ENCODE measurements around the gene ABCC9.

Gene ABCC9

DNA sequence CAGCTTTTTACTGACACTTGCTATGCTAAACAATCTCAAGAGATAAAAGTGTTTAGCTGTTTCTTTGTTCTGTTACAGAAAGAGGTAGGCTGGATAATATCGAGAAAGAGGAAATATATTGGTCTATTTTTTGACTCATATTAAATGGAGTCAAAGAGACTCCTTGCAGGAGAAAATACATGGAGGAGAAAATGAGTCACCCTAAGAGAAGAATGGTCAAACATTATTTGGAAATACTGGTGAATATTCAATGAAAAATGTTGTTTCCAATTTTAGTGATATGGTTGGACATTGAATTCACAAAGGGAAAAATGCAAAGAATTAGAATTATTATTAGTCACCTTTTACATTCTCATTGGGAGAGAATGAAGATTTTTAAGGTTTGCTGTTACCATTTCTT, 169.9 kb downstream of the ABCC9 start:
- Histone ChIP-seq H3K4me3 (ENCODE audit: low read length in 2 of 2) (no peak overlapping the region), H3K36me3 (ENCODE audit: control insufficient read depth in 2 of 2, insufficient read depth in 2 of 2, low read length in 2 of 2) (no peaks in the 10 kb centered on the region), H3K9ac (ENCODE audit: low read depth in 1 of 2, low read length in 2 of 2) (no peak overlapping the region), H3K4me1 (ENCODE audit: control insufficient read depth in 2 of 2, insufficient read depth in 2 of 2, low read length in 2 of 2) (no peaks in the 10 kb centered on the region), H3K9me3 (ENCODE audit: control insufficient read depth in 2 of 2, low read length in 2 of 2) (no peaks in the 10 kb centered on the region), H3K27ac (ENCODE audit: low read depth in 2 of 2, low read length in 2 of 2) (no peak overlapping the region), H3K27me3 (ENCODE audit: control insufficient read depth in 2 of 2, insufficient read depth in 2 of 2, low read length in 2 of 2) (no peaks in the 10 kb centered on the region)

DNA sequence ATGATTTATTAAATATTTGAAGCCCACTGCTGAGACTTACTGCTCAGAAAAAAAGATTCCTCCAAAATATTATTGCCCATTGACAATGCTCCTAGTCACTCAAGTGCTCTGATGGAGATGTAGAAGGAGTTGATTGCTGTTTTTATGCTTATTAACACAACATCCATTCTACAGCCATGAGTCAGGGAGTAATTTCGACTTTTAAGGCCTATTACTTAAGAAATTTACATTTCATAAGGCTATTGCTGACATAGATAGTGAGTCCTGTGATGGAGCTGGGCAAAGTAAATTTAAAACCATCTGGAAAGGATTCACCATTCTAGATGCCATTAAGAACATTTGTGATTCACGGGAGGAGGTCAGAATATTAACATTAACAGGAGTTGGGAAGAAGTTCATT, 171.9 kb downstream of the ABCC9 start:
- Histone ChIP-seq H3K9ac (ENCODE audit: low read depth in 1 of 2, low read length in 2 of 2) (no peak overlapping the region), H3K4me1 (ENCODE audit: control insufficient read depth in 2 of 2, insufficient read depth in 2 of 2, low read length in 2 of 2) (no peaks in the 10 kb centered on the region), H3K4me3 (ENCODE audit: low read length in 2 of 2) (no peak overlapping the region), H3K36me3 (ENCODE audit: control insufficient read depth in 2 of 2, insufficient read depth in 2 of 2, low read length in 2 of 2) (no peaks in the 10 kb centered on the region), H3K27ac (ENCODE audit: low read depth in 2 of 2, low read length in 2 of 2) (no peak overlapping the region), H3K27me3 (ENCODE audit: control insufficient read depth in 2 of 2, insufficient read depth in 2 of 2, low read length in 2 of 2) (no peaks in the 10 kb centered on the region), H3K9me3 (ENCODE audit: control insufficient read depth in 2 of 2, low read length in 2 of 2) (no peaks in the 10 kb centered on the region)

DNA sequence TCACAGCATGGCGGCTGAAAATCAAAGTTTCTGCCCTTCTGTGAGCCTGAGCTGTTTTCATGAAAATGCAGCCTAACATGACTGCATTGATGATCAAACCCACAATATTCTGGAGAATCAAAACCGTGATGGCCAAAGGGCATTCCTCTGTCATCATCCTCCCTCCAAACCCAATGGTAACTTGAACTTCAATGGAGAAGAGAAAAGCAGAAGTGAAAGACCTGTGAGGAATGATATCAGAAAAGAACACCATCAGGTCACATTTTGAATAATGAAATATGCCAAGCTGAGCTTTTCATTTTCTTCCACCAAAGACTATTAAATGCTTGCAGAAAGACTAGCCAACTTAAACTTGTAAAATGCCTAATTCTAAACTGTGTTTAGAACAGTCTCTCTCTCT, 174.8 kb downstream of the ABCC9 start:
- Histone ChIP-seq H3K27me3 (ENCODE audit: control insufficient read depth in 2 of 2, insufficient read depth in 2 of 2, low read length in 2 of 2) (no peaks in the 10 kb centered on the region), H3K27ac (ENCODE audit: low read depth in 2 of 2, low read length in 2 of 2) (no peak overlapping the region), H3K4me3 (ENCODE audit: low read length in 2 of 2) (no peak overlapping the region), H3K9ac (ENCODE audit: low read depth in 1 of 2, low read length in 2 of 2) (no peak overlapping the region), H3K4me1 (ENCODE audit: control insufficient read depth in 2 of 2, insufficient read depth in 2 of 2, low read length in 2 of 2) (no peaks in the 10 kb centered on the region), H3K9me3 (ENCODE audit: control insufficient read depth in 2 of 2, low read length in 2 of 2) (no peaks in the 10 kb centered on the region), H3K36me3 (ENCODE audit: control insufficient read depth in 2 of 2, insufficient read depth in 2 of 2, low read length in 2 of 2) (no peaks in the 10 kb centered on the region)

DNA sequence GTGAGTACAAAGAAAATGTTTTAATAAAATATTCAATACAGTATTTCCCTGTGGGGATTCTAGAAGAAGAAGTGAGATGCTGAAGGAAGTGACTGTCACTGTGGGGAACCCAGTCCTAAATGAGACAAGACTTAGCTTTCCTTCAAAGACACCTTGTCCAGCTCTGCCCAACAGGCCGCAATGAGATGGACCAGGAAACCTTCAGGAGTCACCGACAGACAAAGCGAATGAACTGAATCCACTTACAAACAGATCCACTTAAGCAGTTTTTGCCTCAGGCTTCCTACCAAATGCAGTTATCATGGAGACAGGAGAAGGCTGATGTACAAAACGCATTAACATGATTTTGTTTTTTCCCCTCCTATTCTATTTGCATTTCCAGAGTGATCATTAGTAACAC, 176.3 kb downstream of the ABCC9 start:
- Histone ChIP-seq H3K36me3 (ENCODE audit: control insufficient read depth in 2 of 2, insufficient read depth in 2 of 2, low read length in 2 of 2) (no peaks in the 10 kb centered on the region), H3K4me3 (ENCODE audit: low read length in 2 of 2) (no peak overlapping the region), H3K4me1 (ENCODE audit: control insufficient read depth in 2 of 2, insufficient read depth in 2 of 2, low read length in 2 of 2) (no peaks in the 10 kb centered on the region), H3K9ac (ENCODE audit: low read depth in 1 of 2, low read length in 2 of 2) (no peak overlapping the region), H3K27ac (ENCODE audit: low read depth in 2 of 2, low read length in 2 of 2) (no peak overlapping the region), H3K27me3 (ENCODE audit: control insufficient read depth in 2 of 2, insufficient read depth in 2 of 2, low read length in 2 of 2) (no peaks in the 10 kb centered on the region), H3K9me3 (ENCODE audit: control insufficient read depth in 2 of 2, low read length in 2 of 2) (no peaks in the 10 kb centered on the region)

DNA sequence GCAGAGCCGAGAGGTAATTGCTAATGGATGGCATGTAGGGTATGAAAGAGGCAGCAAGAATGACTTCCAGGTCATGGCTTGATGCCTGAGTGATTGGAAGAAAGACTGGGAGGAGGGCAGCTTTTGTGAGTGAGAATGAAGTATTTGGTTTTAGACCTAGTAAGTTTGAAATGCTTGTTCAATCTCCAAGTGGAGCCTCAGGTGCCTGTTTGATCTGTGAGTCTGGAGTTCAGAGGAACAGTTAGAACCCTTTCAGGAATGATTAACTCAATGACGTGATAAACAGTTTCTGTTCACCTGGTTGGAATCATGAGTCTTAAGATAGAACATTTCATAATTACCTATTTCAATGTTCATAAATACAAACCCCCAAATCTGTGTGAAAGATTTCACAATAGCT, 177.2 kb downstream of the ABCC9 start:
- H3K36me3 ChIP-seq (ENCODE audit: control insufficient read depth in 2 of 2, insufficient read depth in 2 of 2, low read length in 2 of 2), result no peaks in the 10 kb centered on the region
- no peak overlapping the region for H3K9ac ChIP-seq (ENCODE audit: low read depth in 1 of 2, low read length in 2 of 2)
- H3K4me3 ChIP-seq (ENCODE audit: low read length in 2 of 2), result no peak overlapping the region
- no peaks in the 10 kb centered on the region for H3K4me1 ChIP-seq (ENCODE audit: control insufficient read depth in 2 of 2, insufficient read depth in 2 of 2, low read length in 2 of 2)
- H3K27ac ChIP-seq (ENCODE audit: low read depth in 2 of 2, low read length in 2 of 2), result no peak overlapping the region
- H3K9me3 ChIP-seq (ENCODE audit: control insufficient read depth in 2 of 2, low read length in 2 of 2), result no peaks in the 10 kb centered on the region
- no peaks in the 10 kb centered on the region for H3K27me3 ChIP-seq (ENCODE audit: control insufficient read depth in 2 of 2, insufficient read depth in 2 of 2, low read length in 2 of 2)

DNA sequence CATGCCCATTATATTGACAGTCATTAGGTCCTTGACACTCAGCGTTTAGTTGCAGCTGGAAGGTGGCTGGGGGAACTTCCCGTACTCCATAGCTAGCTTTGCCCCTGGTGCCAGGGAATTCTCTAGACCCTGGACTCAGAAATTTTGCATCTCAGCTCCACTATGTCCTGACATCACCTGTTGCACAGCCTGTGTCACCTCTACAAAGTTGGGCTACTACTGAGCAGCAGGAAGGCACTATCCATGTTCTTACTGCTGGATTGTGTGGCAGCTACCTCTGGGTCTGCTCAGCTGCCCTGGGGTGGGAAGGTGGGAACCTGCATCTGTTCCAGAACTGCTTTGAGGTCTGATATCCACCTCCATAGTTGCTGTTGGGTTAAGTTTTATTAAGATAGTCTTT, 177.7 kb downstream of the ABCC9 start:
- no peak overlapping the region for H3K4me3 ChIP-seq (ENCODE audit: low read length in 2 of 2)
- no peaks in the 10 kb centered on the region for H3K36me3 ChIP-seq (ENCODE audit: control insufficient read depth in 2 of 2, insufficient read depth in 2 of 2, low read length in 2 of 2)
- H3K9ac ChIP-seq (ENCODE audit: low read depth in 1 of 2, low read length in 2 of 2), result no peak overlapping the region
- H3K27ac ChIP-seq (ENCODE audit: low read depth in 2 of 2, low read length in 2 of 2), result no peak overlapping the region
- H3K27me3 ChIP-seq (ENCODE audit: control insufficient read depth in 2 of 2, insufficient read depth in 2 of 2, low read length in 2 of 2), result no peaks in the 10 kb centered on the region
- no peaks in the 10 kb centered on the region for H3K4me1 ChIP-seq (ENCODE audit: control insufficient read depth in 2 of 2, insufficient read depth in 2 of 2, low read length in 2 of 2)
- no peaks in the 10 kb centered on the region for H3K9me3 ChIP-seq (ENCODE audit: control insufficient read depth in 2 of 2, low read length in 2 of 2)

DNA sequence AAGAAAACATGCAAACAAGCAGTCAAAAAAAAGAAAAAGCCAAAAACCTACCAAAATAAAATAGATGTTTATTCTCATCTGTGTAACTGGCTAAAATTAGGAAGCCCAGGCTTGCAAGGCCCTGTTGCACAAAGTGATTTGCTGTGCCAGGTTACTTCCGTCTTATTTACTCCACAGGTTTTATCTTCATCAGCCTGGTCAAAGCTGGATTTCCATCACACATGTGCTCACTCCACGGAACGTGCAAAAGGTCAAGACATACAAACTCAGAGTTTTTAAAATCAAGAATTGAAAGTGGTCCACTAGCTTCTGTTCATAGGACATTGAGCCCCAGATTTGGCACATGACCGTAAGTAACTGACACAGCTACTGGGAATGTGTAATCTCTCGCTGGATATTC, 181.5 kb downstream of the ABCC9 start:
- H3K27ac ChIP-seq (ENCODE audit: low read depth in 2 of 2, low read length in 2 of 2), result no peak overlapping the region

DNA sequence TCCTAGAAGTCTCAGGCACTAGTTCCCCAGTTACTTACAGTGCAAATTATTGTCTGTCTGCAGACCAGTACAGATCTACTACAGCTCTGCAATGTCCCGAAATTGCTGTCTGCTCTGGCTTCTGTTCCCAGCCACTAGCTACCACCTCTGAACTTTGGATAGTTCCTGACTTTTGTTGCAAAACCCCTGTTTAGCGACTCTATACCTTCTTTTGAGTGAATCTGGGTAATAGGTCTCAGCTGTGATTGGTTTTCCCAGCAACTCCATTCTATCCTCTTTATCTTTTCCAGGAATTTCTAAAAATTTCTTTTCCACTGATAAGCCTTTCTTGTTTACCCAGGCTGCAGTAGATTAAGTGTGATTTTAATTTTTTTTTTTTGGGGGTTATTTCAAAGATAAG, 183.5 kb downstream of the ABCC9 start:
- H3K27ac ChIP-seq (ENCODE audit: low read depth in 2 of 2, low read length in 2 of 2), result no peak overlapping the region

More for the DNA sequence above, 181.5 kb downstream of the ABCC9 start:
- no peaks in the 10 kb centered on the region for H3K4me1 ChIP-seq (ENCODE audit: control insufficient read depth in 2 of 2, insufficient read depth in 2 of 2, low read length in 2 of 2)
- H3K4me3 ChIP-seq (ENCODE audit: low read length in 2 of 2), result no peak overlapping the region
- no peaks in the 10 kb centered on the region for H3K36me3 ChIP-seq (ENCODE audit: control insufficient read depth in 2 of 2, insufficient read depth in 2 of 2, low read length in 2 of 2)
- no peaks in the 10 kb centered on the region for H3K9me3 ChIP-seq (ENCODE audit: control insufficient read depth in 2 of 2, low read length in 2 of 2)
- H3K27me3 ChIP-seq (ENCODE audit: control insufficient read depth in 2 of 2, insufficient read depth in 2 of 2, low read length in 2 of 2), result no peaks in the 10 kb centered on the region
- H3K9ac ChIP-seq (ENCODE audit: low read depth in 1 of 2, low read length in 2 of 2), result no peak overlapping the region

DNA sequence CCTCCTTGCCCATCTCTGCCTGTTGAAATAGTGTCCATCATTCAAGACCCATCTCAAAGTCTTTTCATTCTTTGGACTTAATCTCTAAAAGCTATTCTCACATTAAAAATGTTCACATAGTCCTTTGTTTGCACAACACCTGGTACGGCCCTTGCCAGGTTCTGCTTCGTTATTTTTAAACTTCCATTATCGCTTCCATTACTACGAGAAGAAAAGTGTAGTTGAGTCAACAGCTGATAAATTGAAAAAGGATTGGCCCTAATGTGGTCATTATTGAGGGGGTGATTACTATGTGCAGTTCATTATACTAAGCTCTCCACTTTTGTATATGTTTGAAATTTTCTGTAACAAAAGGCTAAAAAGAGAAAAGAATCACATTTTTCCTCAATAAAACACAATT, 184.5 kb downstream of the ABCC9 start:
- Histone ChIP-seq H3K9me3 (ENCODE audit: control insufficient read depth in 2 of 2, low read length in 2 of 2) (no peaks in the 10 kb centered on the region), H3K27ac (ENCODE audit: low read depth in 2 of 2, low read length in 2 of 2) (no peak overlapping the region), H3K36me3 (ENCODE audit: control insufficient read depth in 2 of 2, insufficient read depth in 2 of 2, low read length in 2 of 2) (no peaks in the 10 kb centered on the region), H3K4me3 (ENCODE audit: low read length in 2 of 2) (no peak overlapping the region), H3K4me1 (ENCODE audit: control insufficient read depth in 2 of 2, insufficient read depth in 2 of 2, low read length in 2 of 2) (peaks cover 0 to 4% of the 10 kb centered on the region in 2 donors), H3K27me3 (ENCODE audit: control insufficient read depth in 2 of 2, insufficient read depth in 2 of 2, low read length in 2 of 2) (no peaks in the 10 kb centered on the region), H3K9ac (ENCODE audit: low read depth in 1 of 2, low read length in 2 of 2) (no peak overlapping the region)

More for the DNA sequence above, 183.5 kb downstream of the ABCC9 start:
- no peak overlapping the region for H3K4me3 ChIP-seq (ENCODE audit: low read length in 2 of 2)
- no peaks in the 10 kb centered on the region for H3K27me3 ChIP-seq (ENCODE audit: control insufficient read depth in 2 of 2, insufficient read depth in 2 of 2, low read length in 2 of 2)
- no peaks in the 10 kb centered on the region for H3K4me1 ChIP-seq (ENCODE audit: control insufficient read depth in 2 of 2, insufficient read depth in 2 of 2, low read length in 2 of 2)
- H3K9me3 ChIP-seq (ENCODE audit: control insufficient read depth in 2 of 2, low read length in 2 of 2), result no peaks in the 10 kb centered on the region
- H3K9ac ChIP-seq (ENCODE audit: low read depth in 1 of 2, low read length in 2 of 2), result no peak overlapping the region
- H3K36me3 ChIP-seq (ENCODE audit: control insufficient read depth in 2 of 2, insufficient read depth in 2 of 2, low read length in 2 of 2), result no peaks in the 10 kb centered on the region

DNA sequence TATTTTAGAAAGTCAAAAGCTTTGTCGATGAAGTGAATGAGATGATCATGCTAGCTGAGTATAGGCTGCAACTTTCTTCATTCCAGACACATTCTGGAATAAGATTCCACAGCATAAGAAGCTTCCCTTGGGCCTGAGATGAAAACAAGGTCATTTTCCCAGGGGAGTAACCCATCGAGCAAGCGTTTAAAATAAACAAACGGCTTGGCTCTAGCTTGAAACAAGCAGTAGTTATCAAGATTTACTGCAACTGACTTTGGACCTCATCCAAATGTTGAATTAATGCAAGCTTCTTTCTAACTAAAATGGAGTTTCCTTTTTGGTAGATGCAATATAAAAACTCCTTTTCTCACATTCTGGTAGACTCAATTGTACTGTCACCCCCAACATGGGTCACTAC, 189.7 kb downstream of the ABCC9 start:
- H3K27me3 ChIP-seq (ENCODE audit: control insufficient read depth in 2 of 2, insufficient read depth in 2 of 2, low read length in 2 of 2), result no peaks in the 10 kb centered on the region
- peaks cover 3 to 7% of the 10 kb centered on the region in 2 donors for H3K4me1 ChIP-seq (ENCODE audit: control insufficient read depth in 2 of 2, insufficient read depth in 2 of 2, low read length in 2 of 2)
- H3K9me3 ChIP-seq (ENCODE audit: control insufficient read depth in 2 of 2, low read length in 2 of 2), result no peaks in the 10 kb centered on the region
- H3K27ac ChIP-seq (ENCODE audit: low read depth in 2 of 2, low read length in 2 of 2), result peak overlapping the region in 1 of 2 donors; percentile 26
- H3K9ac ChIP-seq (ENCODE audit: low read depth in 1 of 2, low read length in 2 of 2), result no peak overlapping the region
- no peak overlapping the region for H3K4me3 ChIP-seq (ENCODE audit: low read length in 2 of 2)
- H3K36me3 ChIP-seq (ENCODE audit: control insufficient read depth in 2 of 2, insufficient read depth in 2 of 2, low read length in 2 of 2), result no peaks in the 10 kb centered on the region
